GM19193 (cell line): ENCODE measurements around the gene VWC2.

Source experiments
- POLR2A ChIP-seq: IDR thresholded peaks from 4 replicates; pipeline ENCODE4 v1.6.1; 2011; ENCODE audit not compliant: insufficient read depth, insufficient read length; ENCODE audit errors: extremely low read depth

Gene VWC2

GRCh38 chr7:49855281-49855980 lies 82.0 kb downstream of the VWC2 start:
- TF ChIP-seq POLR2A = no peak

DNA sequence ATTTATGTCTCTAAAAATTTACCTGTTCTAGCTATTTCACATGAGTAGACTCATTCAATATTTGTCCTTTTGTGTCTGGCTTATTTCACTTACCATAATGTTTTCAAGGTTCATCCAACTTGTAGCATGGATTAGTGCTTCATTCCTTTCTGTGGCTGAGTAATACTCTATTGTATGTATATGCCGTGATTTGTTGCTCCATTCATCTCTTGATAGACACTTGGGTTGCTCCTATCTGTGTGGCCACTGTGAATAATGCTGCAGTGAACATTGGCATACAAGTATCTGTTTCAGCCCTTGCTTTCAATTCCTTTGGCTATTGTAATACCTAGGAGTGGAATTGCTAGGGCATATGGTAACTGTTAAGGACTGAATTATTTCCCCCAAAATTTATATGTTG lies 86.9 kb downstream of the VWC2 start:
- no peak for TF ChIP-seq POLR2A

DNA sequence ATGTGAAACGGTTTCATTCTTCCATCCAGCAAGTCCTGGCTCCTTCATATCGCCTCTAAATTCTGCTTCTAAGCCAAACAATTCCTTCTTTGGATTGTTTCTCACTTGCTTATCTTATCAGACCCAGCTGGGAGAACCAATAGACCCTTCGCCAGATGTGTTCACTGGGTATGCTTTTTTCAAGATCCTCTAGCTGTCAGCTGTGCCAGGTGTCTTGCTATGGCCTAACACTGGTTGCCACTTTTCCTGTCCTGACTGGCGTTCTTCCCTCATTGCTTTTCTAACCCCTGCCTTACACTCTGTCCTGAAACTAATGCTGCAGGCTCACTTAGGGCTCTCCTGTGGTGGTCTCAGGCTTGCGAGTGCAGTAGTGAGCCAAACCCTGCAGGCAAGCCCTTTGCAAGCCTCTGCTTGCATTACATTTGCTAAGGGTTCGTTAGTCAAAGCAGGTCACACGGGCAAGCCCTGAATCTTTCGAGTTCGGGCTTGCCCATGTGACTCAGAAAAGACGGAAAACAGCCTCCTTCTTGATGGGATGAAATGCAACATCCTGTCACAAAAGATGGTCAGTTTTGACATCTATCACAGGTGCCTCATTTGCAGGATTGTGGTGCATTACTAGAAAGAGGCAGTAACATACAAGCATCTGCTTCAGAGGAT lies 92.8 kb downstream of the VWC2 start:
- no peak for TF ChIP-seq POLR2A

DNA sequence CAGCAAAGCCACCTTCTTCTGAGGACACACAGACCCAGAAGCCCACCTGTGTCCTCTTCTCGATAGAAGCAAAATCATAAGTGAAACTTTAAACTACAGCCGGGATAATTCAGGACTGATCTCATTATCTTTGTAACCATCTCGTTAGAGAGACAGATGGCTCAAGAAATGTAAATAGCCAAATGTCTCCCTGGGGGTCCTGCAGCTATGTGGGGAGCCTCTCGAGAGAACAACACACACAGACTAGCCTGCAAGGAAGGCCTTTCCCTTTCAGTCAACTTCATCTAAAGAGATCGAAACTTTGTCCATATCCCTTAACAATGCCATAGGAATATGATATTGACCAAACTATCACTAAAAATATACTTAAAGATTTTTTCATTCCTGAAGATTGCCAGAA lies 93.5 kb downstream of the VWC2 start:
- no peak for TF ChIP-seq POLR2A

DNA sequence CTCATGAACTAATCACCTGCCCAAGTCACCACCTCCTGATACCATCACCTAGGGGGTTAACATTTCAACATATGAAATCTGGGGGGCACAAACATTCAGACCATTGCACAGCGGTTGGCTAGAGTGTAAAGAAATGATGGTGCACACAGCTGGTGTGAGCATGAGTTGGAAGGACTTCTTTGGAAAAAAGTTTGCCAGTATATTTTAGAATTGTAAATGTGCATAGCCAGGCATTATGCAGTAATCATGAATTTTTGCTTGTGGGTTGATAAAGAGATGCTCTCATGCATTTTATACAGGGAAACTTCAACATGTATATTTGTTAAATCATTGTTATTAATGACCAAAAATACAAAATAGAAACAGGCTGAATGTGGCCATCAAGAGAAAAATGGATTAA lies 100.0 kb downstream of the VWC2 start:
- no peak for TF ChIP-seq POLR2A

GRCh38 chr7:49875336-49875735 lies 101.9 kb downstream of the VWC2 start:
- no peak for TF ChIP-seq POLR2A

DNA sequence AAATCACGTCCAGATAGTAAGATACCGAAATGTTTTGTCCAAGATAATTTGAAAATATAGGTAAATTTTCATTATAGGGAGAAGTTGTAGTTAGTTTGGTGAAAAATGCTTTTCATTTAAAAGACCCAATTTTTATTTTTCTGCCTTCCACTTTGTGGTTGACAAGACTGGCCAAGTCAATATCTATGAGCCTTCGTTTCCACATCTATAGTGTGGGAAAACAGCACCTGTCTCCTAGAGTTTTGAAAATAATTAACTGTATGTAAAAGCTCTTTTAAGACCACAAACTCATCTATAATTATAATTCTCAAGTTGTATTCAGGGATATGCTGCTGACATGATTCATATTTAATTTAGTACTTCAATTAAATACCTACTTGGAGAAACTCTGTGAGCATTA lies 102.8 kb downstream of the VWC2 start:
- TF ChIP-seq POLR2A = no peak

GRCh38 chr7:49878089-49878488 lies 104.7 kb downstream of the VWC2 start:
- no peak for TF ChIP-seq POLR2A

GRCh38 chr7:49878627-49879026 lies 105.2 kb downstream of the VWC2 start:
- no peak for TF ChIP-seq POLR2A

- no peak for TF ChIP-seq POLR2A
Observed at GRCh38 chr7:49883933-49884332, 110.5 kb downstream of the VWC2 start.

DNA sequence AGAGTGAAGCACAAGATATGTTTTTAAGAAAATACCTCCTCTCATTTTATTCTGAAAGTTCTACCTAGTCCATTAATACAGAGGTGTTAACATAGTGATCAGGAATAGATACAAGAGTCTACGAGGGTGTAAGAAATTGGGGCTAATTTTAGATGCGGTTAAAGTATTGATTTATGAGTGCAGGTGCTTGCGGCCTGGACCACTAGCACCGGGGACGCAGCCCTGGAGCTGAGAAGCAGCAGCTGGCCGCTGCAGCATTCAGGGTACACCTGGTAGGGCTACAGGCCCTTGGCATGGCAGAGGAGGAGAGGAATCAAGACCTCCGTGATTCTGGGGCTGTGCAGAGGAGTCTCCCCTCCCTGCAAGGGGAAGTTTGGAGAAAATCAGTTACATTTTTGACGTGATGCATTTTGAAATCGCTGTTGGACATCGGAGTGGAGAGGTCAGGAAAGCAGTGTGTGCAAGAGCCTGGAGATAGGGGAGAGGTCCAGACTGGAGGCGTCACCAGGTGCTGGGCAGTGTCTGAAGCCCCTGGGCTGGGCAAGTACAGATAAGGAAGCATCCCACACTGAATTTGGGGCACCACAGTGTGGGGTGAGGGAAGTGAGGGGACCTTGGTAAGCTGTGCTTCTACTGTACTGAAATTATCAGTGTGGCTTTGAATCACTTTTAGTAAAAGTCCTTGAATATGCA lies 112.3 kb downstream of the VWC2 start:
- TF ChIP-seq POLR2A = no peak

DNA sequence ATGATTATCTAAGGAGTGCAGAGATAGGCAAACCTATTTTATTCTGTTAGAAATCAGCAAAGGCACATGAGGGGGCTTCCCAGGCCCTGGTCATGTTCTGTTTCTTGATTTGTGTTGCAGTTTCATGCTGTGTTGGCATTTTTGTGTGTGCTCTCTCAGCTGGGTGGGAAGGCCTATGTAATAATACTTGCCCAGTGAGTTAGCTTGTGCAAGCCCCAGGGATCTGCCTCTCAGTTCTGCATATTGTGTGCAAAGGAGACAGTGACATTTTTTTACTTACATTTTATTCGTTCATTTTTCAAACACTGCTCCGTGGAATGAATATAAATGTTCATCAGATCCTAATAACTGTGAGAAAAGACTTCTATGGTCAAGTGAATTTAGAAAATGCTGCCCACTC lies 119.0 kb downstream of the VWC2 start:
- TF ChIP-seq POLR2A = no peak

- no peak for TF ChIP-seq POLR2A
Observed at GRCh38 chr7:49893131-49893530, 119.7 kb downstream of the VWC2 start.

GRCh38 chr7:49894543-49894942 lies 121.1 kb downstream of the VWC2 start:
- TF ChIP-seq POLR2A = no peak

DNA sequence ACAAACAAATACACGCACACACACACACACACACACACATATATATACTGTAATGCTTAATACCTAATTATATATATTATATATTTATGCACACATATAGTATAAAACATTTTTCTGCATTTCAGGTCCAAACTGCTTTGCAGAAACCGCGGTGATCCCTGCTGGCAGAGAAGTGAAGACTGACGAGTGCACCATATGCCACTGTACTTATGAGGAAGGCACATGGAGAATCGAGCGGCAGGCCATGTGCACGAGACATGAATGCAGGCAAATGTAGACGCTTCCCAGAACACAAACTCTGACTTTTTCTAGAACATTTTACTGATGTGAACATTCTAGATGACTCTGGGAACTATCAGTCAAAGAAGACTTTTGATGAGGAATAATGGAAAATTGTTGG lies 138.5 kb downstream of the VWC2 start:
- TF ChIP-seq POLR2A = no peak

DNA sequence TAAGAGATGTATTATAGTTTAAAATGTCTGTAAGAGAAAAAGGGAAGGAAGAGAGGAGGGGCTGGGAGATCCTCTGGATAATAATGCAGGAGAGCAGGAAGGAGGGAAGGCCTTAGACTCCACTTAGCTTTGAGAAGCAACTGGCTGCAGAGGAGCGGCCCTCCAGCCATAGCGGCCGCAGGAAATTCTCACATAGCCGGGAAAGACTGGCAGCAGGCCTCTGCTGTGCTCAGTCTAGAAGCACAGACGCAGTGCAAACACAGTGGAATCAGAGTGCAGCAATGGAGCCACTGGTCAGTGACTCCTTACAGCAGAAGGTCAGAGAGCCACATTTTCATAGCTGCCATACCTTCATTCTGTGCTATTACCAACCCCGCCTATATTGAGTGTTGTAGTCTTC lies 153.3 kb downstream of the VWC2 start:
- TF ChIP-seq POLR2A = no peak
